ENCODE results near the gene NELL1.

- TF ChIP-seq TAF1 (IDR thresholded peaks at IDR 0.05; ENCODE audit: borderline replicate concordance, insufficient read depth, low read length) (no peak), POLR2AphosphoS5 (IDR thresholded peaks at IDR 0.05; ENCODE audit: low read depth, low read length) (no peak), REST (IDR thresholded peaks at IDR 0.05; ENCODE audit: insufficient read depth in 1 of 2, low read depth in 2 of 2, low read length in 2 of 2) (no peak), SIN3A (IDR thresholded peaks at IDR 0.05; ENCODE audit: borderline replicate concordance, insufficient read depth, low read length) (no peak), FOXP2 (optimal IDR thresholded peaks at IDR 0.05; ENCODE audit: borderline replicate concordance, extremely low read depth, extremely low read length, insufficient read depth) (no peak)
Observed at GRCh38 chr11:21622566-21622965, 953.2 kb downstream of the NELL1 start.
